ENCODE measurements around the gene CTDP1. TPM values are rescaled to one million over a fixed set of nuclear protein-coding genes. Genes with fewer than 3 reads are reported as not detected.

CTDP1 gene
- polyA plus RNA-seq, 2 donors: 10.8 to 13.0 TPM

DNA sequence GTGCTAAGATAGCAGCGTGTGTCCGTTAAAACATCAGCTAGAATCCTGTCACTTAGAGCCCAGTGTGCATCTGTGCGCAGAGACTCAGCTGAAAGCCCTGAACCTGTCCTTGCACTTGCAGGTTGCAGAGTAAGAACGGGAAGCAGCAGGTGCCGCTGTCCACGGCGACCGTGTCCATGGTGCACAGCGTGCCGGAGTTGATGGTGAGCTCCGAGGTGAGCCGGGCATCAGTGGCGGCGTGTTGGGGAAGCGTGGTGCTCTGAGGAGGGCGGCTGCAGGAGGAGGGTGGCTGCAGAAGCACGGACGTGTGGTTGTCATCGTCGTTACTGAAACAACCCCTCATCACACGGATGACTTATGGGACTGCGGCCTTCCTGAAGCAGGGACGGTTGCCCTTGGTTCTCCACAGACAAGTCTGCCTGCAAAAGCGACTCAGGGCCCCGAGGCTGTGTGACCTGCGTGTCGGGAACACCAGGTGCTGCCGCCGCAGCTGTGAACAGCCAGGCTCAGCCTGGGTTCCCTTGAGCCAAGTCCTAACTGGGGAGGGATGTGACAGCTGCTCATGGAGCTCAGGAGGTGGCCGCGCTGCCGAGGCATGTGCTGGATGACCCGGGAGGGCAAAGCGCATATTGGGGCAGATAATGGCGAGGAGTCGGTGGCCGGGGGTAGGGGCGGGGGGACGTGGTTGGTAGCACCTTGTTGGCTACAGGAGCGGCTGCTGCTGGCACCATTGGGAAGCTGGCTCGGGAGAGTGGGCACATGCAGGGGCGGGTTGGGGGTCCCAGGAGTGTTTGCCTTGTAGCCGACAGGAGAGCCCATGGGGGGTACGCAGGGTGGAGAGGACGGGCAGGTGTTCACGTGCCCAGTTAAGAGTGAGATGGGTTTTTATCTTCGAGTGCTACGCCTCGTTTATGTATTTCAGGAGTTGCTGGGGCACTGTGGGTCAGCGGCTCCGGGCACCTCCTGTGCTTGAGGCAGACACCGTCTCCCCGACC, 16.6 kb downstream of the CTDP1 start:
- no peaks in the 10 kb centered on the region for H3K9me3 ChIP-seq (ENCODE audit: control insufficient read depth in 2 of 2, insufficient read depth in 1 of 2, low read depth in 1 of 2, low read length in 1 of 2)
- WGBS, 2 donors: 94 to 95% methylated on average over 53 of the region's 53 CpGs
- peaks cover 0 to 4% of the 10 kb centered on the region in 2 donors for H3K4me1 ChIP-seq (ENCODE audit: control insufficient read depth in 2 of 2, insufficient read depth in 2 of 2, low read length in 1 of 2)
- no peak overlapping the region for H3K27ac ChIP-seq (ENCODE audit: low read depth in 2 of 2, low read length in 1 of 2)
- H3K4me3 ChIP-seq (ENCODE audit: low read depth in 1 of 2, low read length in 2 of 2): no peak overlapping the region
- peaks cover 12 to 38% of the 10 kb centered on the region in 2 donors for H3K36me3 ChIP-seq (ENCODE audit: control insufficient read depth in 2 of 2, insufficient read depth in 2 of 2, low read length in 1 of 2)
- no peaks in the 10 kb centered on the region for H3K27me3 ChIP-seq (ENCODE audit: control insufficient read depth in 1 of 2, insufficient read depth in 2 of 2, low read length in 2 of 2)

DNA sequence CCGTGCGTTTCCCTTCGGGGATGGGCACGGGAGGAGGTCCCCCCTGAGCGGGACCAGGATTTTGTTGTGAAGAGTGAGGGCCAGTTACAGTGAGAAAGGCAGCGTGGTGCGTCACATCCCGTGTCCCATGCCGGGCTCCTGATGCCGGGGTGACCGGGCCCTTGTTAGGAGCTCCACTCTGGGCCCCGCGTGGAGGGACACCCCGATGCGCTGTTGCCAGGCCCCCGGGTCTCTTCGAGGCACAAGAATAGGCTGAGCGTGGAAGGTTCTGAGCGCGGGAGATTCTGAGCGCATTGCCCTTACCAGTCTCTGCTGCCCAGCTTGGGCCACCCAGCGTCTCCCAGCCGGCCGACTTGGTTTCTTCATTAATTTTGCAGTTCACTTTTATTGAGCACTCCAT, 17.6 kb downstream of the CTDP1 start:
- Histone ChIP-seq H3K9me3 (ENCODE audit: control insufficient read depth in 2 of 2, insufficient read depth in 1 of 2, low read depth in 1 of 2, low read length in 1 of 2) (no peaks in the 10 kb centered on the region), H3K4me1 (ENCODE audit: control insufficient read depth in 2 of 2, insufficient read depth in 2 of 2, low read length in 1 of 2) (peaks cover 0 to 3% of the 10 kb centered on the region in 2 donors), H3K27me3 (ENCODE audit: control insufficient read depth in 1 of 2, insufficient read depth in 2 of 2, low read length in 2 of 2) (no peaks in the 10 kb centered on the region), H3K4me3 (ENCODE audit: low read depth in 1 of 2, low read length in 2 of 2) (no peak overlapping the region), H3K27ac (ENCODE audit: low read depth in 2 of 2, low read length in 1 of 2) (no peak overlapping the region), H3K36me3 (ENCODE audit: control insufficient read depth in 2 of 2, insufficient read depth in 2 of 2, low read length in 1 of 2) (peaks cover 12 to 38% of the 10 kb centered on the region in 2 donors)
- WGBS, 2 donors: 95% methylated on average over 24 of the region's 24 CpGs

DNA sequence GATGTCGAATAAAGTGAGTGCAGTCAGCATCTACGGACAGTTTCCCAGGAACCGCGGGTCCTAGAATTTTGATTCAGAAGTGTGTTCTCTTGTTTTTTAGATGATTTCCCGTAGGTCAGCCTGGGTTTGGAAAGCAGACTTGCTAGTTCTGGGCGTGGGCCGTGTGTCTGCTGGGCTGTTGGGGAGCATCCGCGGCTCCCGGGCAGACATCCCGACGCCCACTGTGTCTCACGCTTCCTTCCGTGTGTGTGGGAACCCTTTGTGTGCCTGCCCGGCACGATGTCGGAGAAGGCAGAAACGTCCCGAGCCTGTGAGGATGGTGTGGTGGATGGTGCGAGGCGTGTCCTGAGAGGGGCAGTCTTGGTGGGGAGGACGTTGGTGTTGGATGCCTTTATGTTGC, 18.4 kb downstream of the CTDP1 start:
- Histone ChIP-seq H3K36me3 (ENCODE audit: control insufficient read depth in 2 of 2, insufficient read depth in 2 of 2, low read length in 1 of 2) (peaks cover 12 to 38% of the 10 kb centered on the region in 2 donors), H3K9me3 (ENCODE audit: control insufficient read depth in 2 of 2, insufficient read depth in 1 of 2, low read depth in 1 of 2, low read length in 1 of 2) (no peaks in the 10 kb centered on the region), H3K27ac (ENCODE audit: low read depth in 2 of 2, low read length in 1 of 2) (no peak overlapping the region), H3K27me3 (ENCODE audit: control insufficient read depth in 1 of 2, insufficient read depth in 2 of 2, low read length in 2 of 2) (no peaks in the 10 kb centered on the region), H3K4me3 (ENCODE audit: low read depth in 1 of 2, low read length in 2 of 2) (no peak overlapping the region), H3K4me1 (ENCODE audit: control insufficient read depth in 2 of 2, insufficient read depth in 2 of 2, low read length in 1 of 2) (no peaks in the 10 kb centered on the region)
- 94 to 95% methylated on average over 22 of the region's 22 CpGs for WGBS, 2 donors

DNA sequence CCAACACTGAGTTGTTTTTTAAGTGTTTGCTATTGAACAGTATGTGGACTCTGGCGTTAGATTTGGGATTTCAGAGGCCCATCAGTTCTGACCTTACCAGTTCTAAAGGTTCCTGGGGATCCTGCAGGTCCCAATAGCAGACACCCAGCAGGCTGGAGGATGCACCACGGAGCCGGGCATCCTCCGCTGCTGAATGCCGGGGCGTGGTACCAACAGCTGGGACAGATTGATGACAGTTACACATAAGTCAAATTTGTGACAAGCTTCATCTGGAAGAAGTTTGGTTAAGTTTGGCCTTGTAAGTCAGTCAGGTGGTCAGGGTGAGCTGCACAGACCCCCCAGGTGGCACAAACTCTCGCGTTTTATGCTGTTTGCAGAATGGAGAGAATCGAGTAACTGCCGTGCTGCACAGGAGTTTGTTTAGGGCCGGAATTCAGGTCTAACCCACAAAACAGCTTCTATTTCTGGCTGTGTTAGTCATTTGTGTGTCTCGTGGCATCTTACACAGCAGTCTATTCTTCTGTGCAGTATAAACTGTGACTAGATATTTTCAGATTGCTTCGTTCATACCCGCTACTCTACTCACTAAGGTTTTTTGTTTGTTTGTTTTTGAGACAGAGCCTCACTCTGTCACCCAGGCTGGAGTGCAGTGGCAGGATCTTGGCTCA, 19.2 kb downstream of the CTDP1 start:
- peaks cover 12 to 41% of the 10 kb centered on the region in 2 donors for H3K36me3 ChIP-seq (ENCODE audit: control insufficient read depth in 2 of 2, insufficient read depth in 2 of 2, low read length in 1 of 2)

DNA sequence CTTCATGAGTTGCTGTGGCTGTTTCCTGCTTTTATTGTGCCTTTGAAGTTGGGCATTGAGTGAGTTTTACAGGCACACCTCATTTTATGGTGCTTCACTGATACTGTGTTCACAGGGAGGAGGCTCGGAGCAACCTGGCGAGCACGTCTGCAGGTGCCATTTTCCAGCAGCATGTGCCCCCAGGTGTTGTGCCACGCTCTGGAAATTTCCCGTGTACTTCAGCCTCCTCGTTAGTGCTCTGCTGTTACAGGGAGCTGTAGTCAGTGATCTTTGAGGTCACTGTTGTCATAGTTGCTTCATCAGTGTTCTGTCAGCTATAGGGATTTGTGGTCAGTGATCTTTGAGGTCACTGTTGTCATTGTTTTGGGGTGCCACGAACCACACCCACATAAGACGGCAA, 20.1 kb downstream of the CTDP1 start:
- Histone ChIP-seq H3K4me1 (ENCODE audit: control insufficient read depth in 2 of 2, insufficient read depth in 2 of 2, low read length in 1 of 2) (no peaks in the 10 kb centered on the region), H3K36me3 (ENCODE audit: control insufficient read depth in 2 of 2, insufficient read depth in 2 of 2, low read length in 1 of 2) (peaks cover 17 to 50% of the 10 kb centered on the region in 2 donors), H3K27ac (ENCODE audit: low read depth in 2 of 2, low read length in 1 of 2) (no peak overlapping the region), H3K9me3 (ENCODE audit: control insufficient read depth in 2 of 2, insufficient read depth in 1 of 2, low read depth in 1 of 2, low read length in 1 of 2) (no peaks in the 10 kb centered on the region), H3K27me3 (ENCODE audit: control insufficient read depth in 1 of 2, insufficient read depth in 2 of 2, low read length in 2 of 2) (no peaks in the 10 kb centered on the region), H3K4me3 (ENCODE audit: low read depth in 1 of 2, low read length in 2 of 2) (no peak overlapping the region)
- 89 to 95% methylated on average over 8 of the region's 8 CpGs for WGBS, 2 donors

More for the DNA sequence above, 19.2 kb downstream of the CTDP1 start:
- Histone ChIP-seq H3K4me1 (ENCODE audit: control insufficient read depth in 2 of 2, insufficient read depth in 2 of 2, low read length in 1 of 2) (no peaks in the 10 kb centered on the region), H3K9me3 (ENCODE audit: control insufficient read depth in 2 of 2, insufficient read depth in 1 of 2, low read depth in 1 of 2, low read length in 1 of 2) (no peaks in the 10 kb centered on the region), H3K27me3 (ENCODE audit: control insufficient read depth in 1 of 2, insufficient read depth in 2 of 2, low read length in 2 of 2) (no peaks in the 10 kb centered on the region), H3K4me3 (ENCODE audit: low read depth in 1 of 2, low read length in 2 of 2) (no peak overlapping the region), H3K27ac (ENCODE audit: low read depth in 2 of 2, low read length in 1 of 2) (no peak overlapping the region)
- 93 to 96% methylated on average over 14 of the region's 14 CpGs for WGBS, 2 donors

DNA sequence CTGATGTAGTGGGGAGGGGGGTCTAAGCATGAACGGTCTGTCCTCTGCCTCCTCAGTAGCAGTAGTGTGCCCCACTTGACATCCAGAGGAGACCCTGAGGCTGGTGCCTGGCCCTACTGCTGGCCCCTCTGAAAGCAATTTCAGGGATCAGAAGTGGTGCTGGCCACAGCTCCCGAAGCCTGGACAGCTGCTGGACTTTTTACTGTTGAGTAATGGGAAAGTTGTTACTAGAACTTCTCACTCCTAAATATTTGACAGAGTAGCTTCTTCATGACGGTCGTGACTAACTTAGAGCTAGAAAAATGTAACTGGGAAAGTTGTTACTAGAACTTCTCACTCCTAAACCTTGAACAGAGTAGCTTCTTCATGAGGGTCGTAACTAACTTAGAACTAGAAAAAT, 23.3 kb downstream of the CTDP1 start:
- Histone ChIP-seq H3K27ac (ENCODE audit: low read depth in 2 of 2, low read length in 1 of 2) (no peak overlapping the region), H3K27me3 (ENCODE audit: control insufficient read depth in 1 of 2, insufficient read depth in 2 of 2, low read length in 2 of 2) (no peaks in the 10 kb centered on the region), H3K36me3 (ENCODE audit: control insufficient read depth in 2 of 2, insufficient read depth in 2 of 2, low read length in 1 of 2) (peaks cover 9 to 52% of the 10 kb centered on the region in 2 donors), H3K4me1 (ENCODE audit: control insufficient read depth in 2 of 2, insufficient read depth in 2 of 2, low read length in 1 of 2) (no peaks in the 10 kb centered on the region), H3K4me3 (ENCODE audit: low read depth in 1 of 2, low read length in 2 of 2) (no peak overlapping the region), H3K9me3 (ENCODE audit: control insufficient read depth in 2 of 2, insufficient read depth in 1 of 2, low read depth in 1 of 2, low read length in 1 of 2) (no peaks in the 10 kb centered on the region)
- WGBS, 2 donors: 95 to 97% methylated on average over 5 of the region's 5 CpGs

DNA sequence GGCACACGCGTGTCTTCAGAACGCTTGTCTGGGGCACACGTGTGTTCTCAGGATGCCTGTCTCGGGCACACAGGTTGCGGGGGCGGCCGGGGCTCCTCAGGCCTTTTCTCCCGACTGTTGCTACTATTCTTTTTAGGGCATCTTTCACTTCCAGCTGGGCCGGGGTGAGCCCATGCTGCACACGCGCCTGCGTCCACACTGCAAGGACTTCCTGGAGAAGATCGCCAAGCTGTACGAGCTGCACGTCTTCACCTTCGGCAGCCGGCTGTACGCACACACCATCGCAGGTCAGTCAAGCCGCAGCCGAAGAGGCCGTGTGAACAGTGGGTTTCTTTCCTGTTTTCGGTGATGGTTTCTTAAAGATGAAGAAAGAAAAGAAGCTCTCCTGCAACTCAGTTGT, 25.0 kb downstream of the CTDP1 start:
- H3K36me3 ChIP-seq (ENCODE audit: control insufficient read depth in 2 of 2, insufficient read depth in 2 of 2, low read length in 1 of 2): peaks cover 5 to 49% of the 10 kb centered on the region in 2 donors
- no peaks in the 10 kb centered on the region for H3K4me1 ChIP-seq (ENCODE audit: control insufficient read depth in 2 of 2, insufficient read depth in 2 of 2, low read length in 1 of 2)
- no peak overlapping the region for H3K27ac ChIP-seq (ENCODE audit: low read depth in 2 of 2, low read length in 1 of 2)
- H3K4me3 ChIP-seq (ENCODE audit: low read depth in 1 of 2, low read length in 2 of 2): no peak overlapping the region
- WGBS, 2 donors: 98% methylated on average over 24 of the region's 24 CpGs
- H3K27me3 ChIP-seq (ENCODE audit: control insufficient read depth in 1 of 2, insufficient read depth in 2 of 2, low read length in 2 of 2): no peaks in the 10 kb centered on the region
- H3K9me3 ChIP-seq (ENCODE audit: control insufficient read depth in 2 of 2, insufficient read depth in 1 of 2, low read depth in 1 of 2, low read length in 1 of 2): no peaks in the 10 kb centered on the region

DNA sequence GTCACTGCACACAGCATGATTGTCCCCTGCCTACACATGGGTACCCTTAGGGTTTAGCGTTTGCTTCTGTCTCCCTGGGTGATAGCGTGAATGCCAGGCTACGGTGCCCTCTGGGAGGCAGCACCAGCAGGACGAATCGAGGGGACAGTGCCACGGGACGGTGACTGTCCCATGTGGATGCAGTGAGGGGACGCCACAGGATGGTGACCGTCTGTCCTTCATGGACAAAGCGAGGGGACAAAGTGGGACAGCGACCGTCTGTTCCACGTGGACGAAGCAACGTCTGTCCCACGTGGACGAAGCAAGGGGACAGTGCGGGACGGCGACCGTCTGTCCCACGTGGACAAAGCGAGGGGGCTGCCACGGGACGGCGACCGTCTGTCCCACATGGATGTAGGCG, 25.7 kb downstream of the CTDP1 start:
- 96% methylated on average over 28 of the region's 28 CpGs for WGBS, 2 donors
- Histone ChIP-seq H3K36me3 (ENCODE audit: control insufficient read depth in 2 of 2, insufficient read depth in 2 of 2, low read length in 1 of 2) (peaks cover 7 to 48% of the 10 kb centered on the region in 2 donors), H3K27me3 (ENCODE audit: control insufficient read depth in 1 of 2, insufficient read depth in 2 of 2, low read length in 2 of 2) (no peaks in the 10 kb centered on the region), H3K9me3 (ENCODE audit: control insufficient read depth in 2 of 2, insufficient read depth in 1 of 2, low read depth in 1 of 2, low read length in 1 of 2) (no peaks in the 10 kb centered on the region), H3K4me1 (ENCODE audit: control insufficient read depth in 2 of 2, insufficient read depth in 2 of 2, low read length in 1 of 2) (no peaks in the 10 kb centered on the region), H3K27ac (ENCODE audit: low read depth in 2 of 2, low read length in 1 of 2) (no peak overlapping the region), H3K4me3 (ENCODE audit: low read depth in 1 of 2, low read length in 2 of 2) (no peak overlapping the region)

DNA sequence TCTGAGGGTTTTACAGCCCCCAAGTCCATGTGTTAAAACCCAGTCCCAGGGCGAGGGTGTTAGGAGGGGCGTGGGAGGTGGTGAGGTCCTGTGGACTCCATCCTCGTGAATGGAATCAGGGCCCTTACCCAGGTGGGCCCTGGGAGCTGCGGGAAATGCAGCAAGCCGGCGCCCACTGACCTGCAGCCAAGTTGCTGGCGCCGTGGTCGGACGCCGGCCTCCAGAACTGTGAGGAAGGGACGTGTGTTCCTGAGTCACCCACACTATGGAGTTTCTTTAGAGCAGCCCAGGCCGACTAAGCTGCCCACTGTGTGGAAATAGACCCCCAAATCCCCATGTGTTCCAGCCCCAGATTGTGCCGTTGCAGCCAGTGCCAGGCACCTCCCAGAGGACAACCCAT, 26.4 kb downstream of the CTDP1 start:
- Histone ChIP-seq H3K27me3 (ENCODE audit: control insufficient read depth in 1 of 2, insufficient read depth in 2 of 2, low read length in 2 of 2) (no peaks in the 10 kb centered on the region), H3K36me3 (ENCODE audit: control insufficient read depth in 2 of 2, insufficient read depth in 2 of 2, low read length in 1 of 2) (peaks cover 9 to 49% of the 10 kb centered on the region in 2 donors), H3K9me3 (ENCODE audit: control insufficient read depth in 2 of 2, insufficient read depth in 1 of 2, low read depth in 1 of 2, low read length in 1 of 2) (no peaks in the 10 kb centered on the region), H3K4me3 (ENCODE audit: low read depth in 1 of 2, low read length in 2 of 2) (no peak overlapping the region), H3K4me1 (ENCODE audit: control insufficient read depth in 2 of 2, insufficient read depth in 2 of 2, low read length in 1 of 2) (no peaks in the 10 kb centered on the region), H3K27ac (ENCODE audit: low read depth in 2 of 2, low read length in 1 of 2) (no peak overlapping the region)
- WGBS, 2 donors: 92 to 93% methylated on average over 14 of the region's 14 CpGs

Measured in esophagus (tissue), 2 donors.